Lung (tissue), 12 donors: Measurements from ENCODE around the gene SPEF2. TPM values are rescaled to one million over a fixed set of nuclear protein-coding genes. Genes with fewer than 3 reads are reported as not detected.

Experiments used
- ATAC-seq: fragments of 200-7000 bp; cut with Tn5 transposase; one replicate; pipeline ENCODE4 v1.9.1; 2020; ENCODE audit warnings: moderate number of reproducible peaks; ENCODE audit not compliant: insufficient read depth, low FRiP score
- DNase-seq, 3 donors: peaks; one replicate each; pipeline ENCODE4 v3.0.0-alpha.2; 2013 to 2017
- H3K27ac ChIP-seq, 2 donors: one replicate each; pipeline ENCODE4 v1.5.1; 2013; ENCODE audit warnings: mild to moderate bottlenecking in 2 of 2, moderate library complexity in 2 of 2, control low read depth in 1 of 2, inconsistent platforms in 1 of 2, low read depth in 1 of 2, low read length in 1 of 2
- H3K27me3 ChIP-seq, 3 donors: one replicate each; pipeline ENCODE4 v1.5.1; 2013; ENCODE audit warnings: low read length in 2 of 3; ENCODE audit not compliant: control insufficient read depth in 3 of 3, insufficient read depth in 3 of 3
- H3K36me3 ChIP-seq, 4 donors: one replicate each; pipeline ENCODE4 v1.5.1; 2013; ENCODE audit warnings: low read length in 4 of 4, mild to moderate bottlenecking in 1 of 4, moderate library complexity in 1 of 4; ENCODE audit not compliant: control insufficient read depth in 4 of 4, insufficient read depth in 4 of 4
- H3K4me1 ChIP-seq, 5 donors: one replicate each; pipeline ENCODE4 v1.5.1; 2013; ENCODE audit warnings: low read length in 5 of 5, mild to moderate bottlenecking in 2 of 5, moderate library complexity in 1 of 5; ENCODE audit not compliant: control insufficient read depth in 5 of 5, insufficient read depth in 5 of 5
- H3K4me3 ChIP-seq: one replicate; pipeline ENCODE4 v1.5.1; 2013; ENCODE audit warnings: mild to moderate bottlenecking, control low read depth, moderate library complexity
- H3K9ac ChIP-seq, 2 donors: one replicate each; pipeline ENCODE4 v1.5.1; 2013; ENCODE audit warnings: low read length in 2 of 2, control low read depth in 1 of 2; ENCODE audit not compliant: insufficient read depth in 1 of 2
- H3K9me3 ChIP-seq, 4 donors: one replicate each; pipeline ENCODE4 v1.5.1; 2013; ENCODE audit warnings: low read length in 3 of 4, mild to moderate bottlenecking in 1 of 4, moderate library complexity in 1 of 4; ENCODE audit not compliant: control insufficient read depth in 4 of 4, insufficient read depth in 3 of 4
- WGBS, 2 donors: extraction: QIAGEN DNeasy Blood & Tissue Kit; methylation state at CpG; one replicate each; pipeline ENCODE4 v1.1.7; 2013; 5-methylcytosine and 5-hydroxymethylcytosine counted together
- polyA plus RNA-seq, 2 donors: library from polyadenylated mRNA; stranded (reverse); fragments of 200-250 nt; gene quantifications; one replicate each; pipeline ENCODE4 v1.2.1, GENCODE V29; 2013
- total RNA-seq, 2 donors: library from RNA; depleted of rRNA in 1 of 2; stranded (reverse); fragments of >200 nt in 1 of 2; gene quantifications; one replicate each; pipeline ENCODE4 v1.2.1, GENCODE V29; 2014 to 2021
- TF ChIP-seq, protein P1 (sequence below): IDR thresholded peaks from 2 replicates; pipeline ENCODE4 v1.5.1; 2012; ENCODE audit warnings: mild to moderate bottlenecking; ENCODE audit errors: control extremely low read depth, extremely low read depth
- donor health status: control.
- donor health status: control.
- donor health status: Bipolar disorder and iron deficiency.
- donor health status: healthy.
- donor health status: DM: yes; HTN: yes; CAD: no.

The SPEF2 gene
- total and polyA plus RNA-seq, 4 donors: 2.7 to 73.9 (median 11.3) TPM

GRCh38 chr5:35828082-35828598 is 210.5 kb downstream of the SPEF2 start:
- ATAC-seq (no peak), DNase-seq (no peak)
- H3K27ac ChIP-seq: no peak overlapping the region
- TF ChIP-seq, protein P1, sequence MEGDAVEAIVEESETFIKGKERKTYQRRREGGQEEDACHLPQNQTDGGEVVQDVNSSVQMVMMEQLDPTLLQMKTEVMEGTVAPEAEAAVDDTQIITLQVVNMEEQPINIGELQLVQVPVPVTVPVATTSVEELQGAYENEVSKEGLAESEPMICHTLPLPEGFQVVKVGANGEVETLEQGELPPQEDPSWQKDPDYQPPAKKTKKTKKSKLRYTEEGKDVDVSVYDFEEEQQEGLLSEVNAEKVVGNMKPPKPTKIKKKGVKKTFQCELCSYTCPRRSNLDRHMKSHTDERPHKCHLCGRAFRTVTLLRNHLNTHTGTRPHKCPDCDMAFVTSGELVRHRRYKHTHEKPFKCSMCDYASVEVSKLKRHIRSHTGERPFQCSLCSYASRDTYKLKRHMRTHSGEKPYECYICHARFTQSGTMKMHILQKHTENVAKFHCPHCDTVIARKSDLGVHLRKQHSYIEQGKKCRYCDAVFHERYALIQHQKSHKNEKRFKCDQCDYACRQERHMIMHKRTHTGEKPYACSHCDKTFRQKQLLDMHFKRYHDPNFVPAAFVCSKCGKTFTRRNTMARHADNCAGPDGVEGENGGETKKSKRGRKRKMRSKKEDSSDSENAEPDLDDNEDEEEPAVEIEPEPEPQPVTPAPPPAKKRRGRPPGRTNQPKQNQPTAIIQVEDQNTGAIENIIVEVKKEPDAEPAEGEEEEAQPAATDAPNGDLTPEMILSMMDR: no peak
- H3K4me3 ChIP-seq: no peak overlapping the region
- 84 to 90% methylated on average over 4 of the region's 4 CpGs for WGBS, 2 donors
- H3K9ac ChIP-seq: no peak overlapping the region
- no peaks in the 10 kb centered on the region for H3K36me3 ChIP-seq
- H3K9me3 ChIP-seq: no peaks in the 10 kb centered on the region
- H3K27me3 ChIP-seq: no peaks in the 10 kb centered on the region
- no peaks in the 10 kb centered on the region for H3K4me1 ChIP-seq

DNA sequence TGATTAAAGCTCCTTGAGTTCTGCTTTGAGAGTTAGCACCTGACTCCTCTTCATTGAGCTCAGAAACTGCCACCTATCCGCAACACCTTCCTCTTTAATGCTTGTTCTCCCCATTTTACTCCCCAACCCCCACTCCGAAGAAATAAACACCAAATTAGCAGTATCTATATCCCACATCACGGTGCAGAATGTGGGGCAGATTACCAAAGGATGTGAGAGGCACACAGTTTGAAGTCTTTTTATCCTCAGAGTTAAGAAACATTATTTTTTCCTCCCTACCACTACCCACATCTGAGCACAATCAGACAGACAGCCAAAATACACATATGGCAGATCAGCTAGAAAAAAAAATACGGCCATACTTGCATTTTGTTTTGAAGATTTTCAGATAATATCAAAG is 212.9 kb downstream of the SPEF2 start:
- Histone ChIP-seq H3K27ac (no peak overlapping the region), H3K27me3 (no peaks in the 10 kb centered on the region), H3K4me3 (no peak overlapping the region), H3K9me3 (no peaks in the 10 kb centered on the region), H3K36me3 (no peaks in the 10 kb centered on the region), H3K4me1 (no peaks in the 10 kb centered on the region), H3K9ac (no peak overlapping the region)
- TF ChIP-seq, protein P1: no peak
- DNase-seq: no peak
- WGBS, 2 donors: 79 to 83% methylated on average over 4 of the region's 4 CpGs
- ATAC-seq: no peak

- TF ChIP-seq, protein P1: no peak
- no peaks in the 10 kb centered on the region for H3K27me3 ChIP-seq
- H3K4me3 ChIP-seq: no peak overlapping the region
- H3K9me3 ChIP-seq: no peaks in the 10 kb centered on the region
- no peaks in the 10 kb centered on the region for H3K4me1 ChIP-seq
- ATAC-seq: no peak
- H3K9ac ChIP-seq: no peak overlapping the region
- DNase-seq: no peak
- no peak overlapping the region for H3K27ac ChIP-seq
- WGBS, 2 donors: 65 to 83% methylated on average over 2 of the region's 2 CpGs
- no peaks in the 10 kb centered on the region for H3K36me3 ChIP-seq
Observed at GRCh38 chr5:35832762-35833161, 215.1 kb downstream of the SPEF2 start.

DNA sequence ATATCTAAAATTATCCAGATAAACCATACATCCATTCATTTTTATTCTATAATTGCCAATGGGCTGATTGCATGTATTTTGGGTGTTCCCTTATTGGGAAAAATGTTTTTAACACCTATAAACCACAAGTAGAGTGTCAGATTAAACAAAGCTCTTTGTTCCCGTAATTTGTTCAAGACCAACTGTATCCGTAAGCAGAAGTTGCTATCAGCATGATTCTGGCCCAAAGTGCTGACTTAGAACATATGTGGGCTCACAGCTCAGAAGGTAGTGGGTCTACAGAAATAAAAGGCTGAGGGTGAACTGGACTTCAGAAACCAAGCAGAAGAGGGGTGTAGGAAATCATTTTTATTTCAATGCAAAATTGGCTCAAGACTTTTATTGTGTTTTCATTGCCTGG is 215.6 kb downstream of the SPEF2 start:
- Histone ChIP-seq H3K27ac (no peak overlapping the region), H3K27me3 (no peaks in the 10 kb centered on the region), H3K9ac (no peak overlapping the region), H3K36me3 (no peaks in the 10 kb centered on the region), H3K4me3 (no peak overlapping the region), H3K9me3 (no peaks in the 10 kb centered on the region), H3K4me1 (no peaks in the 10 kb centered on the region)
- TF ChIP-seq, protein P1: no peak
- ATAC-seq: no peak
- no peak for DNase-seq
- WGBS, 2 donors: 77 to 91% methylated on average over 2 of the region's 2 CpGs
